Activated T-helper 1 cell treated with anti-CD3 and anti-CD28 coated beads, Interleukin-12 subunit alpha, Interleukin-12 subunit beta, Interleukin-2, Interleukin-4 antibody, amounts not matched to agents 30 ng/mL and 10 ng/mL and 1 ng/mL, durations not matched to agents 14 hours and 24 hours and 36 hours (primary cell): ENCODE results near the gene ROR1. TPM values are rescaled to one million over a fixed set of nuclear protein-coding genes. Genes with fewer than 3 reads are reported as not detected.

Experiments used
- DNase-seq: peaks from one replicate; pipeline ENCODE4 v3.0.0; 2021; ENCODE audit warnings: low spot score
- H3K27ac Mint-ChIP-seq: one replicate; pipeline ENCODE4 v1.8.0; 2021; ENCODE audit warnings: mild to moderate bottlenecking, mixed read lengths
- H3K27me3 Mint-ChIP-seq: one replicate; pipeline ENCODE4 v1.8.0; 2022; ENCODE audit warnings: mild to moderate bottlenecking, moderate library complexity, mixed read lengths; ENCODE audit not compliant: insufficient read depth
- H3K36me3 Mint-ChIP-seq: one replicate; pipeline ENCODE4 v1.8.0; 2021; ENCODE audit warnings: low read depth, mixed read lengths
- H3K4me1 Mint-ChIP-seq: one replicate; pipeline ENCODE4 v1.8.0; 2021; ENCODE audit warnings: low read depth, mixed read lengths
- H3K4me3 Mint-ChIP-seq: one replicate; pipeline ENCODE4 v1.8.0; 2021; ENCODE audit warnings: mild to moderate bottlenecking, moderate library complexity, mixed read lengths
- H3K9me3 Mint-ChIP-seq: one replicate; pipeline ENCODE4 v1.8.0; 2021; ENCODE audit warnings: mixed read lengths
- intact Hi-C: fragments of 100-400 bp; cut with micrococcal nuclease; formaldehyde crosslinking; loops from one replicate; pipeline ENCODE4 v1.15.1; 2024
- total RNA-seq: library from RNA; stranded (reverse); gene quantifications from 2 replicates; pipeline ENCODE4 v1.2.3, GENCODE V29; 2022

Gene ROR1
- total RNA-seq, 1 donor from 2014 or later, result not detected

- intact Hi-C loops, result no loop called here
- DNase-seq, result no peak
- peaks cover 2% of the 10 kb centered on the region for H3K27me3 Mint-ChIP-seq
- H3K4me3 Mint-ChIP-seq, result no peak overlapping the region
- no peaks in the 10 kb centered on the region for H3K36me3 Mint-ChIP-seq
- H3K27ac Mint-ChIP-seq, result no peak overlapping the region
- H3K9me3 Mint-ChIP-seq, result no peaks in the 10 kb centered on the region
- H3K4me1 Mint-ChIP-seq, result no peaks in the 10 kb centered on the region
Measured at GRCh38 chr1:63843010-63843409, 69.2 kb downstream of the ROR1 start.

- Mint-ChIP-seq H3K9me3 (no peaks in the 10 kb centered on the region), H3K4me3 (no peak overlapping the region), H3K36me3 (no peaks in the 10 kb centered on the region), H3K27ac (no peak overlapping the region), H3K4me1 (no peaks in the 10 kb centered on the region), H3K27me3 (peaks cover 2% of the 10 kb centered on the region)
- intact Hi-C loops, result no loop called here
- DNase-seq, result no peak
Measured at GRCh38 chr1:63843884-63844283, 70.1 kb downstream of the ROR1 start.

- H3K27ac Mint-ChIP-seq, result no peak overlapping the region
- intact Hi-C loops, result no loop called here
- no peaks in the 10 kb centered on the region for H3K4me1 Mint-ChIP-seq
- no peaks in the 10 kb centered on the region for H3K9me3 Mint-ChIP-seq
- no peak overlapping the region for H3K4me3 Mint-ChIP-seq
- DNase-seq, result no peak
- no peaks in the 10 kb centered on the region for H3K36me3 Mint-ChIP-seq
- H3K27me3 Mint-ChIP-seq, result peaks cover 2% of the 10 kb centered on the region
Measured at GRCh38 chr1:63845346-63845745, 71.5 kb downstream of the ROR1 start.

GRCh38 chr1:63847308-63847910 is 73.6 kb downstream of the ROR1 start:
- H3K4me1 Mint-ChIP-seq, result no peaks in the 10 kb centered on the region
- no peaks in the 10 kb centered on the region for H3K36me3 Mint-ChIP-seq
- H3K27me3 Mint-ChIP-seq, result peaks cover 2% of the 10 kb centered on the region
- DNase-seq, result no peak
- no peaks in the 10 kb centered on the region for H3K9me3 Mint-ChIP-seq
- no peak overlapping the region for H3K4me3 Mint-ChIP-seq
- intact Hi-C loops, result no loop called here
- H3K27ac Mint-ChIP-seq, result no peak overlapping the region

GRCh38 chr1:63848733-63849132 is 74.9 kb downstream of the ROR1 start:
- no peak for DNase-seq
- Mint-ChIP-seq H3K27me3 (peaks cover 2% of the 10 kb centered on the region), H3K27ac (no peak overlapping the region), H3K4me3 (no peak overlapping the region), H3K4me1 (no peaks in the 10 kb centered on the region), H3K36me3 (no peaks in the 10 kb centered on the region), H3K9me3 (no peaks in the 10 kb centered on the region)
- intact Hi-C loops, result no loop called here

GRCh38 chr1:63849149-63849548 is 75.3 kb downstream of the ROR1 start:
- Mint-ChIP-seq H3K36me3 (no peaks in the 10 kb centered on the region), H3K27ac (no peak overlapping the region), H3K4me3 (no peak overlapping the region), H3K9me3 (no peaks in the 10 kb centered on the region), H3K4me1 (no peaks in the 10 kb centered on the region), H3K27me3 (peaks cover 2% of the 10 kb centered on the region)
- no peak for DNase-seq
- intact Hi-C loops, result no loop called here

GRCh38 chr1:63854091-63854490 is 80.3 kb downstream of the ROR1 start:
- H3K4me3 Mint-ChIP-seq, result no peak overlapping the region
- no peak for DNase-seq
- no peaks in the 10 kb centered on the region for H3K36me3 Mint-ChIP-seq
- intact Hi-C loops, result no loop called here
- peaks cover 2% of the 10 kb centered on the region for H3K27me3 Mint-ChIP-seq
- no peaks in the 10 kb centered on the region for H3K9me3 Mint-ChIP-seq
- H3K4me1 Mint-ChIP-seq, result no peaks in the 10 kb centered on the region
- no peak overlapping the region for H3K27ac Mint-ChIP-seq

- no peaks in the 10 kb centered on the region for H3K4me1 Mint-ChIP-seq
- intact Hi-C loops, result no loop called here
- H3K4me3 Mint-ChIP-seq, result no peak overlapping the region
Measured at GRCh38 chr1:63855942-63856341, 82.1 kb downstream of the ROR1 start.

GRCh38 chr1:63856924-63857323 is 83.1 kb downstream of the ROR1 start:
- Mint-ChIP-seq H3K27ac (no peak overlapping the region), H3K4me1 (no peaks in the 10 kb centered on the region), H3K36me3 (no peaks in the 10 kb centered on the region), H3K9me3 (no peaks in the 10 kb centered on the region), H3K27me3 (peaks cover 2% of the 10 kb centered on the region), H3K4me3 (no peak overlapping the region)
- intact Hi-C loops, result no loop called here
- no peak for DNase-seq

More at GRCh38 chr1:63855942-63856341, 82.1 kb downstream of the ROR1 start:
- no peak overlapping the region for H3K27ac Mint-ChIP-seq
- H3K27me3 Mint-ChIP-seq, result peaks cover 2% of the 10 kb centered on the region
- H3K36me3 Mint-ChIP-seq, result no peaks in the 10 kb centered on the region
- H3K9me3 Mint-ChIP-seq, result no peaks in the 10 kb centered on the region
- DNase-seq, result no peak

GRCh38 chr1:63857478-63857877 is 83.7 kb downstream of the ROR1 start:
- no peak overlapping the region for H3K4me3 Mint-ChIP-seq
- intact Hi-C loops, result no loop called here
- no peaks in the 10 kb centered on the region for H3K4me1 Mint-ChIP-seq
- peaks cover 2% of the 10 kb centered on the region for H3K27me3 Mint-ChIP-seq
- no peaks in the 10 kb centered on the region for H3K36me3 Mint-ChIP-seq
- DNase-seq, result no peak
- no peaks in the 10 kb centered on the region for H3K9me3 Mint-ChIP-seq
- no peak overlapping the region for H3K27ac Mint-ChIP-seq

GRCh38 chr1:63858153-63858552 is 84.3 kb downstream of the ROR1 start:
- DNase-seq, result no peak
- Mint-ChIP-seq H3K4me1 (no peaks in the 10 kb centered on the region), H3K36me3 (no peaks in the 10 kb centered on the region), H3K4me3 (no peak overlapping the region), H3K27me3 (peaks cover 2% of the 10 kb centered on the region), H3K27ac (no peak overlapping the region), H3K9me3 (no peaks in the 10 kb centered on the region)
- intact Hi-C loops, result no loop called here

- Mint-ChIP-seq H3K36me3 (no peaks in the 10 kb centered on the region), H3K4me1 (no peaks in the 10 kb centered on the region), H3K27ac (no peak overlapping the region), H3K27me3 (peaks cover 2% of the 10 kb centered on the region), H3K4me3 (no peak overlapping the region), H3K9me3 (no peaks in the 10 kb centered on the region)
- intact Hi-C loops, result no loop called here
- no peak for DNase-seq
Measured at GRCh38 chr1:63859480-63860275, 85.9 kb downstream of the ROR1 start.

- Mint-ChIP-seq H3K4me3 (no peak overlapping the region), H3K4me1 (no peaks in the 10 kb centered on the region), H3K27ac (no peak overlapping the region), H3K36me3 (no peaks in the 10 kb centered on the region), H3K9me3 (no peaks in the 10 kb centered on the region), H3K27me3 (peaks cover 2% of the 10 kb centered on the region)
- intact Hi-C loops, result no loop called here
- DNase-seq, result no peak
Measured at GRCh38 chr1:63861052-63861691, 87.4 kb downstream of the ROR1 start.
